Activated CD8-positive, alpha-beta memory T cell treated with anti-CD3 and anti-CD28 coated beads, Interleukin-2, amount 50 U/mL, for 24 hours (primary cell): ENCODE measurements around the gene ENPP3.
"Not testable (repeated sequence)": the region's sequence is repeated elsewhere in the genome, so short reads cannot be mapped to it uniquely, and the experiment has no call there.

Experiments
- DNase-seq: peaks from one replicate; pipeline ENCODE4 v3.0.0-alpha.2; 2020; ENCODE audit errors: extremely low read depth

The ENPP3 gene

GRCh38 chr6:131685266-131685780 is 48.2 kb downstream of the ENPP3 start:
- DNase-seq, result no peak

DNA sequence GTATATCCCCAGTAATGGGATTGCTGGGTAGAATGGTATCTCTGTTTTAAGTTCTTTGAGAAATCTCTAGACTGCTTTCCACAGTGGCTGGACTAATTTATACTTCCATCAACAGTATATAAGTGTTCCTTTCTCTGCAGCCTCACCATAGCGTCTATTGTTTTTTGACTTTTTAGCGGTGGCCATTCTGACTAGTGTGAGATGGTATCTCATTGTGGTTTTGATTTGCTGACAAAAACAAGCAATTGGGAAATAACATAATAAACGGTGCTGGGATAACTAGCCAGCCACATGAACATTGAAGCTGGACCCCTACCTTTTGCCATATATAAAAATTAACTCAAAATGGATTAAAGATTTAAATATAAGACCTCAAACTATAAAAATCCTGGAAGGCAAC is 49.9 kb downstream of the ENPP3 start:
- no peak for DNase-seq

DNA sequence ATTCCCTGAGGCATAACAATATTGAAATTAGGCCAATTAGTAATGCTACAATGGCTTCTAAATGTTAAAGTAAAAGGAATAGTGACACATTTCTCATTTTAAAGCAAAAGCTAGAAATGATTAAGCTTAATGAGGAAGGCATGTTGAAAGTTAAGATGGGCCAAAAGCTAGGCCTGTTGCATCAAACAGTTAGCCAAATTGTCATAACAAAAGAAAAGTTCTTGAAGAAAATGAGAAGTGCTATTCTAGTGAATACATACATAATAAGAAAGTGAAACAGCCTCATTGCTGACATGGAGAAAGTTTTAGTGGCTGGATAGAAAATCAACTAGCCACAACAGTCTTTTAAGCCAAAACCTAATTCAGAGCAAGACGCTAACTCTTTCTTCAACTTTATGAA is 51.2 kb downstream of the ENPP3 start:
- DNase-seq, result no peak

DNA sequence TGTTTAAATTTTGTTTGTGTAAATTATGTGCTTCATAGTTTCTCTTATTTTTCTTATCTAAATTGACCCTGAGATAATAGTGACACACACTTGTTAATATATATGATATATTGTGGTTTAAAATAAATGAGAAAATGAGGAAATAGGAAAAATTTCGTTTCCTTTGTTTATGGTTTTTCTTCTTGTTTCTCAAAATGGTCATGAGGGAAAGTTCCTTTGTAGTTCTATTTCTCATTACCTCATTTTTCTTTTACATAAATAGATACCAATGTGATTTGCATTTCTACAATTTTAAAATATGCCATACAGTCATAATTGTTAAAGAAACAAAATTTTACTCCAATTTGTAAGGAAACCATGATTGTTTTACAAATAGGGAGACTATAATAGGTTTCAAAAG is 54.9 kb downstream of the ENPP3 start:
- DNase-seq, result no peak

DNA sequence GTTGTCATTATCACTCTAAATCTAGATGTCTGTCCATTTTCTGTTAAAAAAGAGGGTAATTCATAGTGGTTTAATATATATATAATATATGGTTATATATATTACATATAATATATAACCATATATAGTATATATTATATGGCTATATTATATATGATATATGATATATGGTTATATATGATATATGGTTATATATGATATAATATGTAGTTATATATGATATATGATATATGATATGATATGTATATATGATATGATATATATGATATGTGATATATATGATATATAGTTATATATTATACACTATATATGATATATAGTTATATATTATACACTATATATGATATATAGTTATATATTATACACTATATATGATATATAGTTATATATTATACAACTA is 55.5 kb downstream of the ENPP3 start:
- DNase-seq, result no peak

DNA sequence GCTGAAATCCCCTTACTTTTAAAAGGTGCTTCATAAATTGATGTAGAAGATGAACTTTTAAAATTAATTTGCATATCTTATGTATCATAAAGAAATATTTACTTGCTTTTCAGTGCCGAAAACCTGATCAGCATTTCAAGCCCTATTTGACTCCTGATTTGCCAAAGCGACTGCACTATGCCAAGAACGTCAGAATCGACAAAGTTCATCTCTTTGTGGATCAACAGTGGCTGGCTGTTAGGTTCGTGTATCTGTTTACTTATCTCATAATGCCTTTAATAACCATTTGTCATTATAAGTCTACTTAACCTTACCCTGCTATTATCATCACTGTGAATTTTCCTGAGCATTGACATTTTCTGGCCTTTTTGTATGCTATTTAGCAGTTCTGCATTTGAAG is 56.3 kb downstream of the ENPP3 start:
- DNase-seq, result no peak

- no peak for DNase-seq
These were observed 57.8 kb downstream of the ENPP3 start for GRCh38 chr6:131694832-131695426.

GRCh38 chr6:131696956-131697355 is 59.9 kb downstream of the ENPP3 start:
- no peak for DNase-seq

GRCh38 chr6:131700851-131701250 is 63.7 kb downstream of the ENPP3 start:
- not testable (repeated sequence) for DNase-seq

- not testable (repeated sequence) for DNase-seq
These were observed 66.8 kb downstream of the ENPP3 start for GRCh38 chr6:131703905-131704304.

GRCh38 chr6:131710917-131711316 is 73.8 kb downstream of the ENPP3 start, which contains the start of gene CTAGE9:
TSS of gene CTAGE9 (minus strand) at chr6:131711017. CDS start at chr6:131711017, 0 bp downstream.
- DNase-seq, result not testable (repeated sequence)

GRCh38 chr6:131715567-131715966 is 78.5 kb downstream of the ENPP3 start:
- DNase-seq, result not testable (repeated sequence)

DNA sequence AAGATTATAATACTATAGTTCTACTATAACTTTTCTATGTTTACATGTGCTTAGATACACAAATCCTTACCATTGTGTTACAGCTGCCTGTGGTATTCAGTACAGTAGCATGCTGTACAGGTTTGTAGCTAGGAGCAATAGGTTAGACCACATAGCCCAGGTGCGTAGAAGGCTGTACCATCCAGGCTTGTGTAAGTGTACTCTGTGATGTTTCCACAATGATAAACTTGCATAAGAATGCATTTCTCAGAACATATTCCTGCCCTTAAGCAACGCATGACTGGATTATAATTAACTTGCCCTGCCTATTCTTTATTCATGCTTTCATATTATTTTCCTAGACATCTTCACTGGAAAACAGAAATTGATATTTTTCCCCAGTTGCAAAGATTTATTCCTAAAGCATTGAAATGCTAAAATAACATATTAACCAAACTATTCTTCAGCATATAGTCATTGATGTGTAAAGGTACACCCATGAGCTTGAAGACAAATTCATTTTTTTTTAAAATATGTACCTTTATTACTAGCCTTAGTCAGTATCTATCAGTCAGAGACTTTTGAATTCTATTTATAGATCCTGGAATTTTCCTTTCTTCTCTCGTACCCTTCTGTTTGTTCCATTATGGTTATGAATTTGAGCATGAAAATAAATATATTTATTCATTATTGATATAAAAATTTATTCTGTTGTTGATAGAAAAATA is 80.9 kb downstream of the ENPP3 start:
- no peak for DNase-seq

DNA sequence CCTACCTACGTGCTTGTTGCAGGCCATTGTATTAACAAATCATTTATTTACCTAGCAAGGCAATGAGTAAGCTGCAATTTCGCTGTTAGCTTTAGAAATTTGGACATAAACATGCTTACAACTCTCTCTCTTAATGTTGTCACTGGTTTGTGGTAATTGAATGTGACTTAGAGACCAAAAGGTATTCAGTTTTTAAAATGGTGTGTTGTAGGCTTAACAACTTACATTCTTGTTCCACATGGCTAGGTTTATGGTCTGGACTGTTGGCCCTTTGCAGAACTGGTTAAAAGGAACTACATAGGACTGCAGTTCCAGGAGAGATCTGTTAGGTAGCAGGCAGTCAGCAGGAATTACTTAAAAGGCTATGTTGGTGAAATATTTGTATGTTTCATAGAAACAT is 84.1 kb downstream of the ENPP3 start:
- no peak for DNase-seq

DNA sequence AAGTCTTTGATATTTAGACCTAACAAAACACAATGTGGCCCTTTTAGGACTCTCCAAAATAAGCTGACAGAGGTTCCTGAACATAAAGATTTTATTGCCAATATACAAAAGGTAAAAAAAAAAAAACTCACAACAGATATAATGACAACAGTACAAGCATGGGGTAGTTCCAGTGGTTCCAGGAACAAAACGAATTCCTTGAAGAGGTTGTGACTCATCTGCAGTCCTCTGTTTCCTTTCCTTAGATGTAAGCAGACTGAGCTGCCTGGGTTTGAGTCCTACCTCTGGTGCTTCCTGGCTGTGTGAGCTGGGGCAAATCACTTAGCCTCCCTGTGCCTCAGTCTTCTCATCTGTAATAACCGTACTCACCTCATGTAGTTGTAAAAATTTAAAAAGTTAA is 87.0 kb downstream of the ENPP3 start:
- no peak for DNase-seq

GRCh38 chr6:131727467-131727866 is 90.4 kb downstream of the ENPP3 start:
- DNase-seq, result no peak

- no peak for DNase-seq
These were observed 90.8 kb downstream of the ENPP3 start for GRCh38 chr6:131727868-131728267.

DNA sequence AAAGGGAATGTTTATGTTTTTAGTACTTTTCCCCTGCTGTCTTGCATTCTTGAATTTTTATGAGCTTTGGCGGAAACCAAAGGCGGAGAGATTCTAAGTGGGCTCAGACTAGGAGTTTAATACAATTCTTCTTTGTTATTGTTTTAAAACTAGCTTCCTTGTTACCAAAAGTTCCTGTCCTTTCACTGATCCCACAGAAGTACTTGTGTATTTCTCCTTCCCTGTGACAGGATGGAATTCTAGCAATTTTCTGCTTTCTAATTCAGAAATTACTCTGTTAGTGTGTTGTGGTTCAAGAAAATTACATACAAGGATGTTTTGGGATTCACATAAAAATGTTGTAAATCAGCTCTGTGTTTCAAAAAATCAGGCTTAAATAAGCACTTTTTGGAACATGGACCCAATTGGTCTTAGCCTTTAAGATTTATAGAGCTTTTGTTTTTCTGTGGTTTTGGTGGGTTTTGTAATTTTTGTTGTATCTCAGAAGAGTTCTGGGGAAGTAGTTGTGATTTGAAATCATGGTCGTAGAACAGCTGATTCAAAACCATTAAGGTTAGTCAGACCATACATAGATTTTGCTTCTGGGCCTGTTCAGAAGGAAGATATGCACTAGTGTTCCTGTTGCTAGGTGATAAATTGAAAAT is 91.3 kb downstream of the ENPP3 start:
- DNase-seq, result no peak

DNA sequence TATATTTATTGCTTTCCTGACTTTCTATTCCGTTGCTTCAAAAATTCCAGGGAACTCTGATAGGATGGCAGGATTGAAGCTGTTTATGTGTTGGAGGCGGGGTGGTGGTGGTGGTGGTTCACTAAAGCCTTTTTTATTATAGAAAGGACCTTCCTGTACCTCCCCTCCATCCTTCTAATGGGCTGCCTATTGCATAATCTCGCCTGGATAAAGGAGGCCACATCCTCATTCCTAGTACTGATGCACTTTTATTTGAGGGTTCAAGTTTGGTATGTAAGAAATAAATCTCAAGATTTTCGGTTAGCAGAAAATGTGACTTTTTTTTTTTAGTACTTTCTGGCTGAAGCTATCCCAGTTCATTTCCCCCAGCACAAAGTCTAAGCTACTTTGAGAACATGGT is 92.4 kb downstream of the ENPP3 start:
- no peak for DNase-seq

DNA sequence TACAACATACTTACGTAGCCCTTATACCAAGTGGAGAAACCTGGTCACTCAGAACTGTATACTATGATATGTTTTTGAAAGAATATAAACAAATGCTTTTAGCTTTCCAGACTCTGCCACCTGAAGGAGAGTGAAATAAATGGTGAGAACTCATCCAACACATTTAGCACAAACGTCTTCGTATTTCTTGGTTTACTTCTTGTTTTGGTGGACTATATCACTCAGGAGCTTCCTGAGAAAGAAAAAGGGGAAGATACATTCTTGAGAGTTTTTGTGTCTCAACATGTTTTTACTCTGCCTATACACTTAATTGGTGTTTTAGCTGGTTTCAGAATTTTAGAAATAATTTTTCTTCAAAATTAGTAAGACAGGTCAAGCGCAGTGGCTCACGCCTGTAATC is 93.2 kb downstream of the ENPP3 start:
- no peak for DNase-seq

DNA sequence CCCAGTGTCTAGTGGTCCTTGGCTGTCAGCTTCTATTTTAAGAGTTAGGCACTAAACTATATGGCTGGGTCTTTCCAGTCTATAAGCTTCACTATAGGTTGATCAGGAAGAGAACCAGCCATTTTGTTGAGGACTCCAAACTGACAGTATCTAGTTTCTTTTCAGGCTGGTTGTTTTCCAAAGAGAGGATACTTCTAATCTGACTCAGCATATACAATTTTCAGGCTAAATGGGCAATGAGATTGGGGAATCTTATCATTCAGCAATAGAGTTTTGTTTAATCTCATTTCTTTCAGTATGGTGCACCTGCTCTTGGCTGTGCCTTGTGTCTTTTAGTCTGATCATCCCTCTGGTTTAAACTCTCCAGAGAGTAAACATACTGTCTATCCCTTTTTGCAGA is 94.1 kb downstream of the ENPP3 start:
- no peak for DNase-seq

DNA sequence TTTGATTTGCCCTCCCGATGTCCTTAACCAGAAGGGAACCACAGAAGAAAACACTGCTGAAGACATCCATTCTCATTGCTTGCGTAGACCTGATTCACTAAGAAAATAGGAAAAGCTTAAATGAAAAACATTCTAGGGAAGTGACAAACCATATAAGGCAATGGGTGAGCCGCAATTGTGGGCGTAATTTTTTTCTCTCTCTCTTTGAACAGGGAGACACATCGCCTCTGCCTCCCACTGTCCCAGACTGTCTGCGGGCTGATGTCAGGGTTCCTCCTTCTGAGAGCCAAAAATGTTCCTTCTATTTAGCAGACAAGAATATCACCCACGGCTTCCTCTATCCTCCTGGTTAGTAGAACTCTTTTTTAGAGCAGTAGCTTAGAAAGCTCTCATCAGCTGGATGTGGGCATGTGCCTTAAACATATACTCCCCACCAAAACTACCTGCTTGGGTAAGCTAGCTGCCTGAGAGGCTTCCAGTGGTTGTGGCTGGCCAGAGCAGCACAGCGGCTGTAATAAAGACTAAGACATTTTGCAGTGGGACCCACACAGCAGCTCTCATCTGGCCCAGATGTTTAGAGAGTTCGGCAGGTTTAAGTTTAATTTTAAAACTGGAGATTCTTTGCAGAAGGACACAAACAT is 96.4 kb downstream of the ENPP3 start:
- DNase-seq, result no peak
